Left cardiac atrium (tissue), 4 donors: ENCODE measurements around the gene EPC2. TPM values are rescaled to one million over a fixed set of nuclear protein-coding genes. Genes with fewer than 3 reads are reported as not detected.
"Not testable (repeated sequence)": the region's sequence is repeated elsewhere in the genome, so short reads cannot be mapped to it uniquely, and the experiment has no call there.

Source experiments
- ATAC-seq, 2 donors: fragments of 200-7000 bp; cut with Tn5 transposase; one replicate each; pipeline ENCODE4 v1.9.1; 2020; ENCODE audit warnings: mild to moderate bottlenecking in 2 of 2, moderate library complexity in 2 of 2
- DNase-seq: peaks from one replicate; pipeline ENCODE4 v3.0.0-alpha.2; 2020
- intact Hi-C, 2 donors: fragments of 100-400 bp; cut with DNase I; formaldehyde crosslinking; loops; one replicate each; pipeline versions ENCODE4 v1.14.1 to v1.15.1; 2022 to 2023
- total RNA-seq, 2 donors: library from RNA; stranded (reverse); fragmentation: NEBNext Ultra II Directional; extraction: Animal tissue kit (Norgen Biotek cat#: 25700); gene quantifications; one replicate each; pipeline ENCODE4 v1.2.1, GENCODE V29; 2021
- donor health status: DM: no; HTN: yes; CAD: no.
- donor health status: DM: no; HTN: yes; CAD: no; lungs with severe emphysema.
- donor health status: DM: yes; HTN: yes; CAD: no.
- donor health status: Dilated cardiomyopathy.

Gene EPC2
- total RNA-seq, 2 donors from 2014 or later = 19.1 to 22.3 TPM

DNA sequence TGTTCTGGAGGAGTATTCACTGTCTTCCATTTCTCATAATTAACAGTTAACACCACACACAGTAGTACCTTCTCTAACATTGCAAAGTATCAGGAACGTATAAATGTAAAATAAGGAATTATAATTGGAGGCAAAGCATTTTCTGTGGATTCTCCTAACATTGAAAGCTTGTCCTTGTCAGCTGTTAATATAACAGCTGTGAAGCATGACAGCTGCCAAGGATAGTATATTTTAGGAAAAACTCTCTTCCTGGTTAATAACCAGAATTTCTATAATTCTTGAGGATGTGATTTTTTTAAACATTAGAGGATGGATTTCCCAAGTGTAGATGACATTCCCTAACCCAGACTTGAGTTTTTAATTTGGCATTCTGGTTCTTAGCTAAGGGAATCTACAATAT is 110.3 kb downstream of the EPC2 start:
- no peak for ATAC-seq
- intact Hi-C loops = no loop called here
- no peak for DNase-seq

DNA sequence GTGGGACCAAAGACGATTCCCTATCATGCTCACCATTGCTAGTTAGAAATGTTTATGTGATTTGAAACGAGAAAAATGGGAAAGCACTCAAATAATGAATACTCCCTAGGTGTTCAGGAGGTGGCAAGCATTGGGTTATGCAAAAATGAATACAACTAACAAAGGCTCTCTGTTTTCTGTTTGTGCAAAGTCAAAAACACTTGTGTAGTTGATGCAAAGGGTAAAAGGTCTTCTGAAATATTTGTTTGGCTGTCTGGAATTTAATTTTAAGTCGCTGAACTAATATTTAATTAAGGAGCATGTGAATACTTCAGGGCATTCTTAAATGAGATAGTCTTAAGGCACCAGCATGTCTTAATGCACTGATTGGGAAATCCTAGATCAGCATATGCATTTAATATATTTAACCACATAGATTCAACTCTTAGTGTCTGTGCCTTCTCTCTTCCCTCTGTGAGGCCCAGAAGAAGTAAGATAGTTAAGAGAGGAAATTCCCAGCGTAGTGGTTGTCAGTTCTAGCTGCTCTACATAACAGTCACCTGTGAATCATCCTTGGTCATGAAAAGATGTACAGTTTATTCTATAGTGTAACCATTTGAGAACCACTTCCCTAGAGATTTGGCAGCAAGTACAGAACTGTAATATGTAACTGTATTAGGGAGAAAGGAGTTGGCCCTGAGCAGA is 111.9 kb downstream of the EPC2 start:
- intact Hi-C loops = no loop called here
- no peak for ATAC-seq

DNA sequence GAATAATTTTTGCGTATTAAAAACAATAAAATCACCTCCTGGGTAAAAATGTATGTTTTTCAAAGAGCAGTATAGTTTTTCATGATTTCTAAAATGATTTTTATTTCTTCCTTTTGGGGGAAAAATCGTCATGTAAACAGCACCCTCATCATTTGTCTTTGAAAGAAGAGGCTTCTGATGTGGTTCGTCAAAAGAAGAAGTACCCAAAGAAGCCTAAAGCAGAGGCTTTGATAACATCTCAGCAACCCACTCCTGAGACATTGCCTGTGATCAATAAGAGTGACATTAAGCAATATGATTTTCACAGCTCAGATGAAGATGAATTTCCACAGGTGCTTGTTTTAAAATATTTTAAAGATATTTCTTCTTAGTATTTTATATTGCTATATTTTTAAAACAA is 120.3 kb downstream of the EPC2 start:
- ATAC-seq (no peak), DNase-seq (no peak)
- intact Hi-C loops = no loop called here

More for the DNA sequence above, 111.9 kb downstream of the EPC2 start:
- no peak for DNase-seq

DNA sequence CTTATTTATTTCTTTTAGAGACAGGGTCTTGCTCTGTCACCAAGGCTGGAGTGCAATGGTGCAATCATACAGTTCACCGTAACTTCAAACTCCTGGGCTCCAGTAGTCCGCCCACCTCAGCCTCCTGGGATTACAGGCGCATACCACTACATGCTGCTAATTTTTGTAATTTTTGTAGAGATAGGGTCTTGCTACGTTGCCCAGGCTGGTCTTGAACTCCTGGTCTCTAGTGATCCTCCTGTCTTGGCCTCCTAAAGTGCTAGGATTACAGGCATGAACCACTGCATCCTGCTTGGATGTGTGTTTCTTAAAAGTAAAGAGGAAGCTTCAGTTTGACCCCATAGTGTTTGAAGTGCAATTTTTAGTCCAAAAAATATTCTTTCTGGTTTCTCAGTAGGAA is 125.5 kb downstream of the EPC2 start:
- intact Hi-C loops = no loop called here
- DNase-seq = no peak

DNA sequence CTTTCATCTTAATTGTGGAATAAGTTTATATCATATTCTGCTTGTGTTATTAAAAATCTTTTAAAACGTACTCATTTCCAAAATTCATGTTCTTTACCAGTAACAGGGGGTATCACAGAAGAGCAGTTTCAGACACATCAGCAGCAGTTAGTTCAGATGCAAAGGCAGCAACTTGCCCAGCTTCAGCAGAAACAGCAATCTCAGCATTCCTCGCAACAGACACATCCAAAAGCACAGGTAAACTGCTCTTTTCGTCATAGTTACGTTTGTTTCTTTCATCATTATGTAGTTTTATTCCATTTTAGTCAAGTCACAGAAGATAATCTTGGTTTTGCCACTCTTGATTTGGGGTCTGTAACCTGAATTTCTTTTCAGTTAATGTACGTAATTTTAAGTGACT is 137.0 kb downstream of the EPC2 start:
- ATAC-seq = no peak
- DNase-seq = no peak
- intact Hi-C loops = no loop called here

More for the DNA sequence above, 125.5 kb downstream of the EPC2 start:
- no peak for ATAC-seq

DNA sequence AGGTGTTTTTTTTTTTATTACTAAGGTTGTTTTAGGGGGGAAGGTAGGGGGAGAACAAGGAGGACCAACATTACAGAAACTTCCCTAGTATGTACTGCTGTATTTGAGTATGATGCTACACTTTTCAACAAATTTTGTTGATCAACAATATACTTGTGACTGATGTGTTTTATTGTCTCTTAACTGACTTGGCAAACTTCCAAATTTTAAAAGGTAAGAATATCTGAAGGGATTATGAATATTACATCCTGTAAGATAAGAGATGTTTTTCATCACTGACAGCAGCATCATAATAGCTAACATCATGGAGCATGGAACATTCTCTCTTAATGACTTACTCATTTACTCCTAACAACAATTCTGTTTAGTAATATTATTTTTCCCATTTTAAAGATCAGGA is 144.5 kb downstream of the EPC2 start:
- intact Hi-C loops = no loop called here
- DNase-seq (no peak), ATAC-seq (no peak)

DNA sequence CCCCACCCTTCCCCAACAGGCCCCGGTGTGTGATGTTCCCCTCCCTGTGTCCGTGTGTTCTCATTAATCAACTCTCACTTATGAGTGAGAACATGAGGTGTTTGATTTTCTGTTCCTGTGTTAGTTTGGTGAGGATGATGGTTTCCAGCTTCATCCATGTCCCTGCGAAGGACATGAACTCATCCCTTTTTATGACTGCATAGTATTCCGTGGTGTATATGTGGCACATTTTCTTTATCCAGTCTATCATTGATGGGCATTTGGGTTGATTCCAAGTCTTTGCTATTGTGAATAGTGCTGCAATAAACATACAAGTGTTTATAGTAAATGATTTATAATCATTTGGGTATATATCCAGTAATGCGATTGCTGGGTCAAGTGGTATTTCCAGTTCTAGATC is 145.6 kb downstream of the EPC2 start:
- intact Hi-C loops, ATAC-seq, DNase-seq: not testable (repeated sequence)

DNA sequence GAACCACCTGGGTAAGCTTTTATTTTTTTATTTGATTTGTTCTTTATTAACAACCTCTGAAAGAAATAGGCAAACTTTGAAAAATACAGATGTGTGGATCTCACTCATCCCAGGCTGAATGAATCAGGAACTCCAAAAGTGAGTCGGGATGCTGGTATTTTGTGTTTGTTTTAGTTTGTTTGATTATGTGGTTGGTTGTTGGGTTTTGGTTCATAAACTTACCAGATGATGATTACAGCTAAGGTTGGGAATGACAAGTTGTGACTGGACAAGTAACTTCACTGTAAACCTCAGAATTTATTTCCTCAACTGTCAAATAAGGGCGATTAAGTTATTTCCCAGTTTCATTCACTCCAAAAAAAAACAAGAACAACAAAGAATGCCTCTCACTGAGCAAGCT is 150.0 kb downstream of the EPC2 start:
- no peak for ATAC-seq

DNA sequence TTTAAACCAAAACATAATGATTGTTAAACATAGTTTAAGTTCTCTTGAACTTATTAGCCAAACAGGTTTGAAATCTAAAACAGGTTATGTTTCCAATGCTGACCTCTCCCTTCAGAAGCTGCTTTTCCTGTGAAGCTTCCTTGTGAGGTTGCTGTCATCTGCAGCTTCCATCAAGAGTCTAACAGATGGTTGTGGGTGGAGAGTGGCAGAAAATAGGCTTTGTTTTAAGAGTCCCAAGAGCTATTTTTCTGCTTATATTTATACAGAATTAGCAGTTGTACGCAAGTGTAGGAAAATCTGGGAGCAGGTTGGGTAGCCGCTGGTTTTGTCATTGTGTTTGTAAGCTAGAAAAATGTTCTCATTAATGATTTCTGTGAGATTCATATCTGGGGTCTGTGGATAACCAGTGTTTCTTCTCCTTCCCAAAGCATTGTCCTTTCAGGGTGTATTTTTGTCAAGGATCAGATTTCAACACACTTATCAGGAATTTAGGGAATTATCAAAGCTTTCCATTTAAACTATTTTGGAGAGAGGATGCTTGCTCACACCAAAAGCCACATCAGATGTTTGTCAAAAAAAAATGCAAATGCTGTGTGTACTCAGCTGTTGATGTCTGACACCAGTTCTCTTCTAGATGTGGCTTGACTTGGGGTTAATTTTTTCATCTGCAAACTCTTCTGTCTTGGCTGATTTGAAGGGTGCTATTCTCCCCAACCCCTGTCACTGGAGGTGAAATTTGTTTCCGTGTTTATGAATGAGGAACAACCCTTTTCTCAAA is 152.4 kb downstream of the EPC2 start:
- DNase-seq (no peak), ATAC-seq (no peak)
- intact Hi-C loops = no loop called here

More for the DNA sequence above, 150.0 kb downstream of the EPC2 start:
- intact Hi-C loops = no loop called here
- no peak for DNase-seq

DNA sequence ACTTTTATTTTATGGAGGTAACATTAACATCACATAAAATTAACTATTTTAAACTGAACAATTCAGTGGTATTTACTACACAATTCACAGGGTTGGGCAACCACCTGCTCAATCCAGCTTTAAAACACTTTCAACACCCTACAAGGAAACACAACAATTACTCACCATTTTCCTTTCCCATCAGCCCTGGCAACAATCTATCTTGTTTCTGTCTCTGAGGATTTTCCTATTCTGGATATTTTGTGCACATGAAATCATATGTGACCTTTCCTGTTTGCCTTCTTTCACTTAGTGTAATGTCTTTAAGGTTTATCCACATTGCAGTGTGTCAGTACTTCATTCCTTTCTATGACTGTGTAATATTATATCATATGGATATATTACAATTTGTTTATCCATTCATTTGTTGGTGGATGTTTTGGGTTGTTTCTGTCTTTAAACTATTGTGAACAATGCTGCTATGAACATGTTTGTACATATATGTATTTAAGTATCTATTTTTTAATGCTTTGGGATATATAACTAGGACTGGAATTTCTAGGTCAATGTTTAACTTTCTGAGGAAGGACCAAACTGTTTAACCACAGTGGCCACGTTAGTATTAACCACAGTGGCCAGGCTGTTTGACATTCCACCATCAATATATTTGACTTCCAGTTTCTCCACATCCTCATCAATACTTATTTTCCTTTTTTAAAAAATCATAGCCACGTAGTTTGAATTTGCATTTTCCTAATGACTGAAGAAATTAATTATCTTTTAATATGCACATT is 158.1 kb downstream of the EPC2 start:
- no peak for ATAC-seq

DNA sequence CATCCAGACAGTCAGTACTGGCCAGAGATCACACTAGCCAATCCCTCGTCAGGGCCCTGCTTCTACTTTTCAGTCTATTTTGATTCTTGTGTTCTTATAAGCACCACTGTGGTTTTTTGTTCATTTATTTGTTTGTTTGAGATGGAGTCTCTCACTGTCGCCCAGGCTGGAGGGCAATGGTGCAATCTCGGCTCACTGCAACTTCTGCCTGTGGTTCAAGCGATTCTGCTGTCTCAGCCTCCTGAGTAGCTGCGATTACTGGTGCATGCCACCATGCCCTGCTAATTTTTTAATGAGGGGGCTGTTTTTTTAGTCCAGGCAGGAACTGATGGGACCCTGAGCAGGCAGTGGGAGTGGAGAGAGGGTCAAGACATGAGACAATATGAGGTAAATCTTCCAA is 165.5 kb downstream of the EPC2 start:
- DNase-seq (no peak), ATAC-seq (no peak)
- intact Hi-C loops = no loop called here

More for the DNA sequence above, 158.1 kb downstream of the EPC2 start:
- no peak for DNase-seq
- intact Hi-C loops = no loop called here

DNA sequence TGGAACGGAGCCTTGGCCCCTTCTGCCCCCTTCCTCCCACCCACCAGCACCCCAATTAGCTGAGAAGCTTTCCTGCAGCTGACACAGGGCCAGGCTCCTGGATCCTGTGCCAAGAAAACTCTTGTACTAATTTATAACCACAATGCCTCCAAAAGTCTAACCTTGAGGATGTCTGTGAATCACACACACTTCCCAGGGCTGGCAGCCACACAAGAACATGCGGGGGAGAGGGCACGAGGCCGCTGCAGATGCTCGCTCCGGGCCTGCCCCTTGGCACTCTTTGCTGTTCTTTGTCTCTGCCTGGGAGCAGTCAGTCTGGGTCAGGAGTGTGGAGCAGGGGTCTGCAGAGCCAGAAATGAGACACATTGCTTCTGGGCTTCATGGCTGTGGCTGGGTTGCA is 167.8 kb downstream of the EPC2 start:
- peak; percentile 74 to 88 for ATAC-seq
- intact Hi-C loops = no loop called here
- peak; percentile 61 for DNase-seq

DNA sequence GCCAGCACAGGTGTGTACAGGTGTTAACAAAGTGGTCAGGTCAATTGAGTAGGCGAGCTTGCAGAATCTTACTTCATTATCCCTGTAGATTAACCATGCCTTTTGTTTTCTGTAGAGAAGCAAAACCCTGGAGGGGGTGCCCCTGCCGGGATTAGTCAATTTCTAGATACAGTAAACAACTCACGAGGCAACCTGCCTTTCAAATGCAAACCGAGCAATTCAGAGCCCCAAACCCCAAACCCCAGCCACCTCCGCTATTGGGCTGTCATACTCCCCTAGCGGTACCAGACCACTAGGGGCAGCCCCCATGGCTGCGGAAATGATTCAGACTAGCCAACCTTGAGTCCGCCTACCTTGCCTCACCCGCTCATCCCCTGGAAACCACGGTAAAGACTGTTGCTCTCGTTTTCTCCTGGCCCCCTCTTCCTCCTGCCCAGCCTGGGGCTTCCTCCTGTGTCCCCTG is 169.1 kb downstream of the EPC2 start:
- DNase-seq (no peak), ATAC-seq (no peak)
- intact Hi-C loops = no loop called here

DNA sequence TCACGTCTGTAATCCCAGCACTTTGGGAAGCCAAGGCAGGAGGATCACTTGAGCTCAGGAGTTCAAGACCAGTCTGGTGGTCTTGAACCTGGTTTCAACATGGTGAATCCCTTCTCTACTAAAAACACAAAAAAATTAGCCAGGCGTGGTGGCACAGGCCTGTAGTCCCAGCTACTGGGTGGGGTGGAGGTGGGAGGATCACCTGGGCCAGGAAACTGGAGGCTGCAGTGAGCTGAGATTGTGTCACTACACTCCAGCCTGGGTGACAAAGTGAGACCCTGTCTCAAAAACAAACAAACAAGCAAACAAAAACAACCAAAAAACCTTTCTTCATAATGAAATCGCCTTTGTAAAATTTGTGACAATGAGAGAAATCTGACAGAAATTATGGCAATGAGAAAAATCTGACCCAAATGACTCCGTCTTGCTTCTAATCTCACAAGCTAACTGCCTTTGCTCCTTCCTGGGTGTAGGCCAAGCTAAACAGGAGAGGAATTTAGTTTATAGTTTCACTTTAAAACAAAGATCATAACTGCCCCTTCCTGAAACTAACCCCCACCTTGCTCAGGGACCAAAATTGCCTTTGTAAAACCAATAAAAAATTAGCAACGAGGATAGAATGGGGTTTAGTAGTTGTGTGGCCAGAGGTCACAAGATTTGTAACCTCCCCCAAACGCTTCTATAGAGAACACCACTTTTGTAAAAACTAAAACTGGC is 169.8 kb downstream of the EPC2 start:
- peak in 1 of 2 donors; percentile 25 for ATAC-seq
- intact Hi-C loops = no loop called here
- no peak for DNase-seq

DNA sequence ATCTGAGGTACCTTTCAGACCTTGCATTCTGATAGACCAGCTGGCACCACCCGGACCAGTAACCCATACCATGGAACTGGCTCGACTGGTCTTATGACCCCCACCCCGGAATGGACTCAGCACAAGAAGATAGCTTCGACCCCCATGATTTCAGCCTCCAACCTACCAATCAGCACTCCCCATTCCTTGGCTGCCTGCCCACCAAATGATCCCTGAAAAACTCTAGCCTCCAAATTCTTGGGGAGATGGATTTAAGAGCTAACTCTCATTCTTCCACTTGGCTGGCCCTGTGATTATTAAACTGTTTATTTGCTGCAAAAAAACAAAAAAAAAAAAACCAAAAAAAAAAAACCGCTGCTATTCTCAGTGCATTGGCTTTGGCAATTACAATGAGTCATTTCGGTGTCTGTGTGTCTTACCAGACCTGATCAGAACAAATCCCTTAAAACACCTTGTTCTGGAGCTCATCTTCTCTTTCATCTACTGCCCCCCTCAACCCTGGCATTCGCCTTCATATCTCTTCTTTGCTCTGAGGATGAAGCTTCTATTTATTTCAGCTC is 170.4 kb downstream of the EPC2 start:
- ATAC-seq (no peak), DNase-seq (no peak)
- intact Hi-C loops = no loop called here

DNA sequence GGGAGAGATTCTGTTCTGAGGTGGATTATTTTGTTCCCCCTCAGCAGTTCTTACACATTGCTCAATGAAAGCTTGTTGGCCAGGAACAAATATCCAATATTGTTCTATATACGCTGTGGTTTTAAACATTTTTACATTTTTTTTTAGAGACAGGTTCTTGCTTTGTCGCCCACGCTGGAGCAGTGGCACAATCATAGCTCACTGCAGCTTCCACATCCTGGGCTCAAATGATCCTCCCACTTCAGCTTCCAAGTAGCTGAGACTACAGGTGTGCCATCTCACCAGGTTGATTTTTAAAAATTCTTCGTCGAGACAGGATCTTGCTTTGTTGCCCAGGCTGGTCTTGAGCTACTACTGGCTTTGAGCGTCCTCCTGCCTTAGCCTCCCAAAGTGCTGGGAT is 171.6 kb downstream of the EPC2 start:
- intact Hi-C loops = no loop called here
- no peak for ATAC-seq

DNA sequence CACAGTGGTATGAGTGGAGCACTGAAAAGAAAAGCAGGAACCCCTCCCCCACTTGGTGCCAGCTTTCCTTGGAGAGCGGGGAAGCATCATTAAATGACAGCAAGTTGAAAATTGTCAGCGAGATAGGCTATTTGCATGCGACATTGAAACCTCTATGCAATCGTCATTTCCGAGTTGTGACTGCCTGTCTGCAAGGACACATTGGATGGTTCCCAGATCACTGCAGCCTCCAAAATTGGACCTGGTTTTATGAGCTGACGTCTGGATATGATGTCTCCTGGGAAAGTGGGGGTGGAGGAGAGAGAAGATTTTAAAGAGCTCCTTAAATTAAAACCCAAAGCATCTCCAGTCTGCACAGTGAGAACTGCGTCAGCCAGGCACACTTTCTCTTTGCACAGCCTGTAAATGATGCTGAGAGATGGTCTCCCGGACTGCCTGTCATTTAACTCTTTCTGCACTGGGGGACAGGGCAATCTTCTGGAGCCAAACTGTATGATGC is 172.7 kb downstream of the EPC2 start:
- ATAC-seq (peak; percentile 39 to 53), DNase-seq (peak; percentile 30)
- intact Hi-C loops = no loop called here

More for the DNA sequence above, 171.6 kb downstream of the EPC2 start:
- no peak for DNase-seq

DNA sequence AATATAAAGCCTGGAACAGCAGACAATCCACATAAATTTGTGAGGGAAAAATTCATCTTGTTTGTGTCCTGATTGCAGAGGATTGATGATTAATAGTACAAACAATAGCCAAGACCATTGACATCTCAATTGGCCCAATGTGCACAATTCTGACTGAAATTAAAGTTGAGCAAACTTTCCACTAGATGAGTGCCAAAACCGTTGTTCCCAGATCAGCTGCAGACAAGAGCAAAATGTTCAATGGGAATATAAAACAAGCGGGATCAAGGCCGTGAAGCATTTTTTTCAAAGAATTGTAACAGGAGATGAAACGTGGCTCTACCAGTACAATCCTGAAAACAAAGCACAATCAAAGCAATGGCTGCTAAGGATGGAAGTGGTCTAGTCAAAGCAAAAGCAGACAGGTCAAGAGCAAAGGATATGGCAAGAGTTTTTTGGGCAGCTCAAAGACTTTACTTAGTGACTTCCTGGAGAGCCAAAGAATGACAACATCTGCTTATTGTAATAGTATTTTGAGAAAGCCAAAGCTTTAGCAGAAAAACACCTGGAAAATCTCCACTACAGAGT is 174.6 kb downstream of the EPC2 start:
- DNase-seq (no peak), ATAC-seq (no peak)
- intact Hi-C loops = no loop called here
